GM12874 (cell line): ENCODE results near the gene PRKACA.

Source experiments
- CTCF ChIP-seq: IDR thresholded peaks from 2 replicates; pipeline ENCODE4 v1.5.1; 2011; ENCODE audit warnings: low read depth, mild to moderate bottlenecking, control low read depth, low read length, moderate library complexity; ENCODE audit not compliant: insufficient read depth

The PRKACA gene

GRCh38 chr19:14103310-14103709, 14.3 kb downstream of the PRKACA start:
- TF ChIP-seq CTCF, result no peak

- TF ChIP-seq CTCF, result no peak
These were observed 14.8 kb downstream of the PRKACA start for GRCh38 chr19:14102756-14103155.

GRCh38 chr19:14102102-14102696, 15.4 kb downstream of the PRKACA start:
- no peak for TF ChIP-seq CTCF

- TF ChIP-seq CTCF, result no peak
These were observed 16.5 kb downstream of the PRKACA start for GRCh38 chr19:14101003-14101545.

- 0 out of 2 replicates have a peak, but pooled peaks have one; percentile 3 for TF ChIP-seq CTCF
These were observed 19.9 kb downstream of the PRKACA start for GRCh38 chr19:14097532-14098151.

GRCh38 chr19:14096272-14096992, 21.1 kb downstream of the PRKACA start:
- TF ChIP-seq CTCF, result no peak

- no peak for TF ChIP-seq CTCF
These were observed 22.7 kb downstream of the PRKACA start for GRCh38 chr19:14094854-14095253.
